ENCODE measurements around the gene TRIM72. TPM values are rescaled to one million over a fixed set of nuclear protein-coding genes. Genes with fewer than 3 reads are reported as not detected.

TRIM72 gene
- total RNA-seq, 1 donor from 2014 or later: 0.91 TPM

- Histone ChIP-seq H3K36me3 (no peaks in the 10 kb centered on the region), H3K27me3 (ENCODE audit: low read depth) (peaks cover 55% of the 10 kb centered on the region), H3K4me1 (no peaks in the 10 kb centered on the region), H3K9me3 (replicated peaks) (no peaks in the 10 kb centered on the region), H3K4me3 (no peak overlapping the region), H3K27ac (replicated peaks) (no peak overlapping the region)
- no peak for DNase-seq
- intact Hi-C loops (cut with micrococcal nuclease): no loop called here
- TF ChIP-seq CTCF (IDR thresholded peaks at IDR 0.05; ENCODE audit: borderline replicate concordance): no peak
These were observed 56.9 kb downstream of the TRIM72 start for GRCh38 chr16:31270795-31271194.

GRCh38 chr16:31271621-31272190 is 57.8 kb downstream of the TRIM72 start:
- no peak for DNase-seq

GRCh38 chr16:31273187-31273586 is 59.3 kb downstream of the TRIM72 start:
- no peaks in the 10 kb centered on the region for H3K9me3 ChIP-seq (replicated peaks)
- TF ChIP-seq CTCF (IDR thresholded peaks at IDR 0.05; ENCODE audit: borderline replicate concordance): no peak
- H3K36me3 ChIP-seq: no peaks in the 10 kb centered on the region
- no peak overlapping the region for H3K4me3 ChIP-seq
- intact Hi-C loops (cut with micrococcal nuclease): no loop called here
- no peak overlapping the region for H3K27ac ChIP-seq (replicated peaks)
- no peaks in the 10 kb centered on the region for H3K4me1 ChIP-seq
- DNase-seq: no peak
- H3K27me3 ChIP-seq (ENCODE audit: low read depth): peaks cover 58% of the 10 kb centered on the region

More at GRCh38 chr16:31271621-31272190, 57.8 kb downstream of the TRIM72 start:
- H3K4me3 ChIP-seq: no peak overlapping the region
- intact Hi-C loops (cut with micrococcal nuclease): no loop called here
- H3K4me1 ChIP-seq: no peaks in the 10 kb centered on the region
- H3K36me3 ChIP-seq: no peaks in the 10 kb centered on the region
- H3K9me3 ChIP-seq (replicated peaks): no peaks in the 10 kb centered on the region
- H3K27ac ChIP-seq (replicated peaks): no peak overlapping the region
- peaks cover 54% of the 10 kb centered on the region for H3K27me3 ChIP-seq (ENCODE audit: low read depth)
- no peak for TF ChIP-seq CTCF (IDR thresholded peaks at IDR 0.05; ENCODE audit: borderline replicate concordance)

- H3K9me3 ChIP-seq (replicated peaks): no peaks in the 10 kb centered on the region
- no peak for TF ChIP-seq CTCF (IDR thresholded peaks at IDR 0.05; ENCODE audit: borderline replicate concordance)
- no peaks in the 10 kb centered on the region for H3K4me1 ChIP-seq
- H3K27me3 ChIP-seq (ENCODE audit: low read depth): peaks cover 53% of the 10 kb centered on the region
- H3K27ac ChIP-seq (replicated peaks): no peak overlapping the region
- no peak for DNase-seq
- intact Hi-C loops (cut with micrococcal nuclease): no loop called here
- H3K4me3 ChIP-seq: no peak overlapping the region
- no peaks in the 10 kb centered on the region for H3K36me3 ChIP-seq
These were observed 59.8 kb downstream of the TRIM72 start for GRCh38 chr16:31273676-31274075.

- no peak for TF ChIP-seq CTCF (IDR thresholded peaks at IDR 0.05; ENCODE audit: borderline replicate concordance)
These were observed 61.2 kb downstream of the TRIM72 start for GRCh38 chr16:31274831-31275816.

More at GRCh38 chr16:31274831-31275816, 61.2 kb downstream of the TRIM72 start:
- DNase-seq: no peak
- intact Hi-C loops (cut with micrococcal nuclease): no loop called here
- H3K4me3 ChIP-seq: no peak overlapping the region
- H3K9me3 ChIP-seq (replicated peaks): peaks cover 5% of the 10 kb centered on the region
- H3K36me3 ChIP-seq: no peaks in the 10 kb centered on the region
- H3K27me3 ChIP-seq (ENCODE audit: low read depth): peaks cover 40% of the 10 kb centered on the region
- H3K4me1 ChIP-seq: no peaks in the 10 kb centered on the region
- H3K27ac ChIP-seq (replicated peaks): no peak overlapping the region
